Endothelial cell of umbilical vein (primary cell): ENCODE data around the gene RAC3. TPM values are rescaled to one million over a fixed set of nuclear protein-coding genes. Genes with fewer than 3 reads are reported as not detected.

Source experiments
- BruUV-seq: library from RNA; stranded (reverse); fragments of 400-500 nt; replicated peaks from 2 replicates; lab custom pipeline; 2021; lab: Mats Ljungman, UMichigan
- CTCF ChIA-PET: fragments of 300-600, 350-600 bp; sonication (Branson Sonifier 250); formaldehyde crosslinking; loops from one replicate; lab custom pipeline; 2021; ENCODE audit warnings: antibody characterized with exemption, inconsistent platforms; lab: Charles Lee
- POLR2A ChIA-PET: fragments of 300-600, 350-600 bp; sonication (Branson Sonifier 250); formaldehyde crosslinking; loops from one replicate; lab custom pipeline; 2021; ENCODE audit warnings: antibody characterized with exemption, inconsistent platforms; lab: Charles Lee
- DNase-seq: peaks from one replicate; pipeline ENCODE4 v3.0.0-alpha.2; 2011; ENCODE audit warnings: low read depth, low spot score
- FAIRE-seq: peaks from 2 replicates; lab custom pipeline; 2011; peaks lifted over from hg19 to GRCh38; lab: Jason Lieb, UNC
- H2AFZ ChIP-seq: 2 replicates; pipeline ENCODE4 v1.6.0; 2012; ENCODE audit warnings: low read depth, low read length, control low read depth, inconsistent platforms
- H3K27ac ChIP-seq: 2 replicates; pipeline ENCODE4 v1.5.1; 2011; ENCODE audit warnings: low read depth, mild to moderate bottlenecking, control low read depth, low read length, moderate library complexity; ENCODE audit not compliant: insufficient read depth
- H3K27me3 ChIP-seq, 2 experiments: 2 replicates each; pipeline versions ENCODE4 v1.6.0 to v1.6.1; 2011; ENCODE audit warnings: low read length in 2 of 2, mixed read lengths in 1 of 2; ENCODE audit not compliant: control insufficient read depth in 2 of 2, insufficient read depth in 2 of 2
- H3K36me3 ChIP-seq, 2 experiments: 2 replicates in 1 of 2; 3 replicates in 1 of 2; pipeline ENCODE4 v1.5.1; 2011; ENCODE audit warnings: low read length in 2 of 2, mild to moderate bottlenecking in 1 of 2, moderate library complexity in 1 of 2; ENCODE audit not compliant: control insufficient read depth in 2 of 2, insufficient read depth in 2 of 2; ENCODE audit errors: extremely low read depth in 1 of 2
- H3K4me1 ChIP-seq: 3 replicates; pipeline ENCODE4 v1.5.1; 2011; ENCODE audit warnings: mild to moderate bottlenecking, low read length; ENCODE audit not compliant: control insufficient read depth, insufficient read depth; ENCODE audit errors: extremely low read depth
- H3K4me2 ChIP-seq: 2 replicates; pipeline ENCODE4 v1.6.1; 2011; ENCODE audit warnings: low read length, control low read depth, mixed read lengths; ENCODE audit not compliant: insufficient read depth
- H3K4me3 ChIP-seq, 3 experiments: fragments of 200-600 bp in 1 of 3; sonication (generic), shearing (Covaris generic) in 1 of 3; replicated peaks in 1 of 3; 2 replicates each; pipeline ENCODE4 v1.5.1; 2011 to 2016; ENCODE audit warnings: control low read depth in 3 of 3, low read length in 3 of 3, mild to moderate bottlenecking in 2 of 3, inconsistent platforms in 1 of 3, low read depth in 1 of 3, moderate library complexity in 1 of 3; ENCODE audit not compliant: insufficient read depth in 1 of 3
- H3K79me2 ChIP-seq: 2 replicates; pipeline ENCODE4 v1.6.0; 2012; ENCODE audit warnings: low read length, inconsistent platforms; ENCODE audit not compliant: control insufficient read depth, insufficient read depth
- H3K9ac ChIP-seq: replicated peaks from 2 replicates; pipeline ENCODE3; 2011; ENCODE audit warnings: low read length, control low read depth; ENCODE audit not compliant: insufficient read depth; ENCODE audit errors: extremely low read depth
- H3K9me1 ChIP-seq: replicated peaks from 3 replicates; pipeline ENCODE4 v1.6.0; 2011; ENCODE audit warnings: mild to moderate bottlenecking, low read length; ENCODE audit not compliant: control insufficient read depth, insufficient read depth; ENCODE audit errors: extremely low read depth
- H3K9me3 ChIP-seq: replicated peaks from 2 replicates; pipeline ENCODE4 v1.5.1; 2012; ENCODE audit warnings: low read length, inconsistent platforms; ENCODE audit not compliant: control insufficient read depth, insufficient read depth
- H4K20me1 ChIP-seq: replicated peaks from 2 replicates; pipeline ENCODE3; 2011; ENCODE audit warnings: mild to moderate bottlenecking, low read length; ENCODE audit not compliant: control insufficient read depth, insufficient read depth; ENCODE audit errors: extremely low read depth
- CTCF ChIP-seq, 2 donors: IDR thresholded peaks; 1 replicate in 1 of 2; 2 replicates in 1 of 2; pipeline ENCODE4 v1.5.1; 2011; ENCODE audit warnings: low read length in 2 of 2, mild to moderate bottlenecking in 2 of 2, moderate library complexity in 2 of 2, control low read depth in 1 of 2, inconsistent platforms in 1 of 2, low read depth in 1 of 2; ENCODE audit not compliant: insufficient read depth in 1 of 2; ENCODE audit errors: extremely low read depth in 1 of 2
- EZH2 ChIP-seq: IDR thresholded peaks from 2 replicates; pipeline ENCODE4 v1.6.1; 2012; ENCODE audit warnings: borderline replicate concordance, low read depth, mild to moderate bottlenecking, moderate library complexity, low read length, inconsistent platforms; ENCODE audit not compliant: severe bottlenecking
- FOS ChIP-seq: IDR thresholded peaks from 2 replicates; pipeline ENCODE4 v1.6.1; 2011; ENCODE audit warnings: mild to moderate bottlenecking, low read length, moderate library complexity, borderline replicate concordance; ENCODE audit not compliant: insufficient read depth
- GATA2 ChIP-seq: IDR thresholded peaks from 2 replicates; pipeline ENCODE4 v1.7.0; 2011; ENCODE audit warnings: low read depth, mild to moderate bottlenecking, moderate library complexity, mixed read lengths, low read length; ENCODE audit not compliant: insufficient read length, insufficient read depth
- JUN ChIP-seq: IDR thresholded peaks from 2 replicates; pipeline ENCODE4 v1.6.1; 2011; ENCODE audit warnings: borderline replicate concordance, low read depth; ENCODE audit not compliant: insufficient read length, insufficient read depth
- MYC ChIP-seq: IDR thresholded peaks from one replicate; pipeline ENCODE4 v1.6.1; 2011; ENCODE audit warnings: mild to moderate bottlenecking, low read depth, low read length
- dilution Hi-C: fragments of 300-500 bp; cut with MboI; formaldehyde crosslinking; loops from one replicate; pipeline ENCODE4 v1.15.0; 2019; ENCODE audit warnings: low sequenced_read_pairs; ENCODE audit not compliant: extremely low pct_ligation_motif_present
- intact Hi-C: fragments of 100-400 bp; cut with micrococcal nuclease; formaldehyde crosslinking; loops from one replicate; pipeline ENCODE4 v1.10.0; 2022
- polyA plus RNA-seq, 4 experiments: library from polyadenylated mRNA; depleted of rRNA in 3 of 4; stranded (reverse) in 3 of 4; unstranded in 1 of 4; fragments of >200 nt; gene quantifications; 2 replicates each; pipeline versions ENCODE4 v1.2.1 to v1.2.3, GENCODE V29; 2011 to 2012; ENCODE audit warnings: missing spikeins in 1 of 4
- total RNA-seq: library from RNA; stranded (reverse); gene quantifications from 2 replicates; pipeline ENCODE4 v1.2.3, GENCODE V29; 2021

The RAC3 gene
- total and polyA plus RNA-seq, 2 donors (not counting 3 experiments of a cell fraction or from before 2014, with no cell fraction given), result 34.1 to 56.0 TPM

- Histone ChIP-seq H3K27ac (no peak overlapping the region), H3K4me2 (no peak overlapping the region), H2AFZ (no peak overlapping the region), H4K20me1 (no peaks in the 10 kb centered on the region), H3K9me1 (no peaks in the 10 kb centered on the region), H3K36me3 (peaks cover 12 to 38% of the 10 kb centered on the region in 2 experiments), H3K4me1 (peaks cover 11% of the 10 kb centered on the region), H3K27me3 (no peaks in the 10 kb centered on the region), H3K79me2 (peaks cover 11% of the 10 kb centered on the region), H3K9ac (no peak overlapping the region), H3K4me3 (no peak overlapping the region), H3K9me3 (no peaks in the 10 kb centered on the region)
- POLR2A ChIA-PET, result no interaction called here
- CTCF ChIA-PET, result interaction anchor here (0.8 to 1.1 kb wide), 3 partner anchors 11 to 23 kb away, joined by 3 to 5 read pairs (median 4); partner anchors contain the start of gene DCXR
- DNase-seq (no peak), FAIRE-seq (no peak)
- intact Hi-C loops, result loop anchor here (2.0 kb wide), 1 partner anchor 17 kb away; the partner anchor contains the start of gene DCXR
- dilution Hi-C loops, result no loop called here
- BruUV-seq, result no TSS peak
- no peak for TF ChIP-seq CTCF (IDR thresholded peaks at IDR 0.05; ENCODE audit: extremely low read depth in 1 of 2, insufficient read depth in 1 of 2, low read depth in 1 of 2, low read length in 2 of 2)
- no peak for TF ChIP-seq MYC
- TF ChIP-seq JUN, result no peak
- TF ChIP-seq GATA2, result no peak
- no peak for TF ChIP-seq EZH2
- no peak for TF ChIP-seq FOS
These were observed 22.2 kb downstream of the RAC3 start for GRCh38 chr17:82053556-82054263.
